GM21786 (cell line): ENCODE measurements around the gene PPTC7.
"Not testable (repeated sequence)": the region's sequence is repeated elsewhere in the genome, so short reads cannot be mapped to it uniquely, and the experiment has no call there.

Source experiments
- ATAC-seq: cut with Tn5 transposase; IDR thresholded peaks from one replicate; pipeline ENCODE4 v1.9.1; 2021; ENCODE audit not compliant: unreplicated experiment

The PPTC7 gene

DNA sequence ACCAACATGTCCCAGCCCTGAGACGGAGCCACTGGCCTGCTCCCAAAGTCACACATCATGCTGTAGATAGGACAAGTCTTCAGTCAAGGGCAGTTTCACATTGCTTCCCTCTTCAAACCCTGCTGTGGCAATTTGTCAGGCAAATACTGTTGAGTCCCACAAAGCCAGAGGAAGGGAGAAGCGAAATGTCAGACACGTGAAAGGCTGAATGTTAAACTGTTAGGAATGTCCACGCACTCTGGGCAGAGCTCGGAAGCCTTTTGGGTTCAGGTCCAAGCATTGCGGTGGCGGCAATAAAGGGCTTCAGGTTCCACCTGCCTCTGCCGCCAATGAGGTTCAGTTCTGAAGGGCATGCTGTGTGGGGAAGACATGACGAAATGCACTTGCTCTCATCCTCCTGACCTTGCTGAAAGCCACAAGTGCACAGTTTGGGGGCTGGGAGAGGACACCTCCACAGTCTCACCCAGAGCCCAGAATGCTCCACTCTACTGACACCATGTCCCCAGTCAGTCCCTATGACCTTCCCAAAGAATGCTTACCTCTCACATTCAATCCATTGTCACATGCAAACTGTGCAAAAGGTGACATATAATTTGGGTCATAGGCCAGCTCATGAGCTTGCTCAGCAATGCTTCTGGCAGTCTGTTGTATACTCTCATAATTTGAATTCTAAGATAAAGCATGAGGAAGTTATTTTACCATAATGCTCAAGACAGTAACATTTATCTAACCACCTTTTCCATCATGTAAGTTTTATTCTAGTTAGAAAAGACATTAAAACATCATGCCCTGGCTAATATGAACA, 45.3 kb downstream of the PPTC7 start:
- ATAC-seq: no peak

- no peak for ATAC-seq
Measured at GRCh38 chr12:110536834-110537604, 46.1 kb downstream of the PPTC7 start.

GRCh38 chr12:110534811-110535210, 48.3 kb downstream of the PPTC7 start:
- no peak for ATAC-seq

GRCh38 chr12:110533607-110534006, 49.5 kb downstream of the PPTC7 start:
- no peak for ATAC-seq

- no peak for ATAC-seq
Measured at GRCh38 chr12:110532644-110533043, 50.5 kb downstream of the PPTC7 start.

- ATAC-seq: peak; percentile 85
Measured at GRCh38 chr12:110531741-110532333, 51.3 kb downstream of the PPTC7 start.

GRCh38 chr12:110530511-110530910, 52.6 kb downstream of the PPTC7 start:
- no peak for ATAC-seq

- no peak for ATAC-seq
Measured at GRCh38 chr12:110528277-110528839, 54.8 kb downstream of the PPTC7 start.

DNA sequence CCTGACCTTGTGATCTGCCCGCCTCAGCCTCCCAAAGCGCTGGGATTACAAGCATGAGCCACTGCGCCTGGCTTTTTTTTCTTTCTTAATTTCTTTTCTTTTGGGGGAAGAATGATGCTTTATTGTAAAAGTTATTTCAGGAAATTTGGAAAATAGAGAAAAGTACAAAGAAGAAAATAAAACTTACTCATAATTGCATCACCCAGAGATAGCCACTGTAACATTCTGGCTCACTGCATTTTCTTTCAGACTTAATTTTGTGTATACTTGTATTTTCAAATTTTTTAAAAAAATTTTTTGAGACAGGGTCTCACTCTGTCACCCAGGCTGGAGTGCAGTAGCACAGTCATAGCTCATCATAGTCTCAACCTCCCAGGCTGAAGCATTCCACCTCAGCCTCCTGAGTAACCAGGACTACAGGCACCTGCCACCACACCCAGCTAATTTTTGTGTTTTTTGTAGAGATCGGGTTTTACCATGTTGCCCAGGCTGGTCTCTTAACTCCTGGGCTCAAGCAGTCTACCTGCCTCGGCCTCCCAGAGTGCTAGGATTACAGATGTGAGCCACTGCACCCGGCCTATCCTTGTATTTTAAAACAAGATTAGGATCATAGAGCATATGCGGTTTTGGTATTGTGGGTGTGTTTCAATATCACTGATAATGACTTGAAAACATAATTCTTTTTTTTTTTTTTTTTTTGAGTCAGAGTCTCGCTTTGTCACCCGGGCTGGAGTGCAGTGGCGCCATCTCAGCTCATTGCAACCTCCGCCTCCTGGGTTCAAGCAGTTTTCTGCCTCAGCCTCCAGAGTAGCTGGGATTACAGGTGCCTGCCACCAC, 62.0 kb downstream of the PPTC7 start:
- ATAC-seq: not testable (repeated sequence)

GRCh38 chr12:110518014-110518413, 65.1 kb downstream of the PPTC7 start:
- ATAC-seq: not testable (repeated sequence)

GRCh38 chr12:110516995-110517394, 66.1 kb downstream of the PPTC7 start:
- no peak for ATAC-seq

DNA sequence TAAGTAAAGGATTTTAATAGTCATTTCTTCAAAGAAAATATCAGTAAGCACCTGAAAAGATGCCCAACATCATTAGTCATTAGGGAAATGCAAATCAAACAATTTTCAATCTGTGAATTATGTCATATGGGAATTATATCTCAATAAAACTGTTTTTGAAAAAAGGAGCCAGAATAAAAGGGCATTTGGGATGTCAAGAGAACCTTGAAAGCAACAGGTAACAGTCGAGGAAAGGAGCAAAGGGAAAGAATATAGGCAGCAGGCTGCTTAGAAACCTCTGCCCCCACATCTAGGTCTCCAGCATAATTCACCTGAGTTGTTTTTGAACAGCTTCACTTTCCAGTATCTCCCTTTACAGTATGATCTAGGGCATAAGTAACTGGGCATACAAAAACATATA, 68.8 kb downstream of the PPTC7 start:
- no peak for ATAC-seq

DNA sequence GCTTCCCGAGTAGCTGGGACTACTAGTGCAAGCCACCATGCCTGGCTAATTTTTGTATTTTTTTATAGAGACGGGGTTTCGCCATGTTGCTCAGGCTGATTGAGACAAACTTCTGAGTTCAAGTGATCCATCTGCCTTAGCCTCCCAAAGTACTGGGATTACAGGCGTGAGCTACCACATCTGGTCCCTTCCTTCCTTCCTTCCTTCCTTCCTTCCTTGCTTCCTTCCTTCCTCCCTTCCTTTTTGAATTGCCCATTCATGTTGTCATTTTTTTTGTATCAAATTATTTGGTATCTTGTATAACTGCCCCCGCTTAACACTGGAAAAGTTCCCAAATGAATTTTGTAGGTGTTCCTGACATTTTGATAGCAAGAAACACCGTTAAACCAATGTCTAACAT, 69.3 kb downstream of the PPTC7 start:
- ATAC-seq: no peak

DNA sequence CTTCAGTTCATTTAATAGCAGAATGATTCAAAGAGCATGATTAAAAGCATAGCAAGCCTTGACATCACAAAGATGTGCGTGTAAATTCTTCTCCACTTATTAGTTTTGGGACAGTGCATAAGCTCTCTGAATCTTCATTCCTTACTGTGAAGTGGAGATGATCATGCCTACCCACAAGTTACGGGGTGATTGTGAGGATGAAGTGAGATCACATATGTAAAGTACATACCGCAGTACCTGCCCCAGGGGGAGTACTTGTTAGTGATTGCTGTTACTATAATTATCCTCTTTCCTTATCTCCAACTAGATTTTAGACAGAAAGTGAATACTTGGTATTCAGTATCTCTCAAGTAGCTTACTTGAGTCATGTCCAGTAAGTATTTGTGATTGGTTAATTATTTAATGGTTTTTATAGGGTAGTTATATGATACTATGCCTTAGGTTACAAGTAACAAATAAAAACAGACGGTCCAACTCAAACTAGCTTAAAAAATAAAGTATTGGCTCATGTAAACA, 75.0 kb downstream of the PPTC7 start:
- no peak for ATAC-seq

GRCh38 chr12:110505332-110505731, 77.8 kb downstream of the PPTC7 start:
- no peak for ATAC-seq

DNA sequence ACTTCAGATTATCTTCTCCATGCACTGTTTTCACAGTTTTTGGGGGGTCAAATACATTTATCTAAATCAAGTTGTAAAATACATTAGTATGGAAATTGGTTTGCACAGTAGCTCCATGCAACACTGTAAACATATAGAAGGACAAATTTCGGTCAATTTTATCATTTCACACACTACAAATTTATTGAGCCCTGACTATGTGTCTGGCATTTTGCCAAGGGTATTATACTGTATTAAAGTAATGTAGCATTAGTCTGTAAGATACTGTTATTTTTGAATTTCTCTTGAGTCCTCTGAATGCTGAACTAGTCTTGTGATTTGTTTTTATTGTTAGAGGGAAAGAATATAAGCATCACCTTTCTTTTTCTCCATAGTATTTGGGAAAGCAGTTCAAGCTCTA, 79.7 kb downstream of the PPTC7 start:
- no peak for ATAC-seq

GRCh38 chr12:110501752-110502738, 81.1 kb downstream of the PPTC7 start, which contains the start of the genes RAD9B and VPS29:
Gene RAD9B, plus strand, starts transcription at chr12:110502331. Its CDS starts 7 bp downstream, at chr12:110502338.
Gene VPS29, minus strand, starts transcription at chr12:110502111. Its CDS starts 60 bp downstream, at chr12:110502051.
- ATAC-seq: peak; percentile 95

DNA sequence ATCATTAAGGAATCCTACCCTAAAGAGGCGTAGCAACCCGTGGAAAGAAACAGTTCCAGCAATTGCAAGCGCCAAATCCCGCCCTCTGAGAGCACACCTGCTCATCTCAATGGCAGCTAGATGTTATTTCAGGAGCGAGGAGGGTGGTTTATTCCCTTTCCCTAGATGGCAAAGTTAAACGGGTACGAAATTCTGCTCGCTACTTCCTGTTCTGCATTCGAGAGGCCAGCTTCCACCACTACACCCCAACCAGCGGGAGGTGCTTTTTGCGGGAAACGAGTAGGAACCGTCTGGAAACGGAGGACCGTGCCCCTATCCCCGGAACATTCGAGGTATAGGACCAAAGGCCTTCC, 81.7 kb downstream of the PPTC7 start:
- ATAC-seq: no peak
